Heart right ventricle (tissue), 16 donors: ENCODE measurements around the gene CEP55. TPM values are rescaled to one million over a fixed set of nuclear protein-coding genes. Genes with fewer than 3 reads are reported as not detected.

Experiments
- ATAC-seq, 8 donors: fragments of 200-7000 bp; cut with Tn5 transposase; one replicate each; pipeline ENCODE4 v1.9.1; 2020; ENCODE audit warnings: mild to moderate bottlenecking in 8 of 8, moderate library complexity in 8 of 8, moderate number of reproducible peaks in 1 of 8
- DNase-seq, 2 donors: peaks; one replicate each; pipeline ENCODE4 v3.0.0-alpha.2; 2020
- H3K27ac ChIP-seq, 10 donors: fragments of 200-600 bp; sonication (generic) in 2 of 10; one replicate each; pipeline versions ENCODE4 v1.5.0 to v1.8.0; 2020 to 2022; ENCODE audit warnings: mild to moderate bottlenecking in 3 of 10
- H3K27me3 ChIP-seq, 7 donors: fragments of 200-600 bp; one replicate each; pipeline ENCODE4 v1.8.0; 2021 to 2022; ENCODE audit warnings: mild to moderate bottlenecking in 2 of 7
- H3K36me3 ChIP-seq, 9 donors: fragments of 200-600 bp; sonication (generic) in 1 of 9; one replicate each; pipeline versions ENCODE4 v1.5.0 to v1.8.0; 2020 to 2022; ENCODE audit warnings: mild to moderate bottlenecking in 2 of 9
- H3K4me1 ChIP-seq, 9 donors: fragments of 200-600 bp; sonication (generic) in 1 of 9; one replicate each; pipeline versions ENCODE4 v1.5.0 to v1.8.0; 2020 to 2022; ENCODE audit warnings: mild to moderate bottlenecking in 4 of 9
- H3K4me3 ChIP-seq, 10 donors: fragments of 200-600 bp; sonication (generic) in 2 of 10; one replicate each; pipeline versions ENCODE4 v1.5.0 to v1.8.0; 2020 to 2022; ENCODE audit warnings: mild to moderate bottlenecking in 7 of 10, moderate library complexity in 2 of 10
- H3K9me3 ChIP-seq, 11 donors: fragments of 200-600 bp in 10 of 11; sonication (generic) in 2 of 11; one replicate each; pipeline versions ENCODE4 v1.5.0 to v1.8.0; 2013 to 2022; ENCODE audit warnings: mild to moderate bottlenecking in 2 of 11, control low read depth in 1 of 11, moderate library complexity in 1 of 11
- WGBS, 2 donors: extraction: QIAGEN DNeasy Blood & Tissue Kit; methylation state at CpG; one replicate each; pipeline ENCODE4 v1.1.7; 2013; ENCODE audit warnings: inconsistent platforms in 1 of 2; 5-methylcytosine and 5-hydroxymethylcytosine counted together
- intact Hi-C, 10 donors: fragments of 100-400 bp; cut with DNase I; formaldehyde crosslinking; loops; one replicate each; pipeline versions ENCODE4 v1.11.1 to v1.14.2; 2022
- polyA plus RNA-seq, 2 donors: library from polyadenylated mRNA; stranded (reverse); fragments of 200-250 nt; gene quantifications; one replicate each; pipeline ENCODE4 v1.2.3, GENCODE V29; 2013
- total RNA-seq, 10 donors: library from RNA; stranded (reverse); fragmentation: NEBNext Ultra II Directional in 3 of 10; extraction: Animal tissue kit (Norgen Biotek cat#: 25700) in 3 of 10; gene quantifications; one replicate each; pipeline versions ENCODE4 v1.2.1 to v1.2.4, GENCODE V29; 2021 to 2023
- TF ChIP-seq, protein P1 (sequence below), 9 donors: fragments of 200-600 bp; sonication (generic) in 2 of 9; IDR thresholded peaks; one replicate each; pipeline versions ENCODE4 v1.5.0 to v1.8.0; 2021 to 2022; ENCODE audit warnings: antibody characterized with exemption in 9 of 9, mild to moderate bottlenecking in 5 of 9, moderate library complexity in 1 of 9
- donor health status: Arrhythmogenic right ventricular cardiomyopathy.
- donor health status: ischemic (EF 13 %, LVEDD 7.1; RV severe dilation, severe dysfunction).
- donor health status: healthy with polysubstance abuse.
- donor health status: DM: no; HTN: yes; CAD: no.
- donor health status: DM: no; HTN: no; CAD: no.
- donor health status: ischemic (EF 25% LVEDD 6.9; RV normal size, moderate dysfunction).
- donor health status: ischemic (EF 25% LVEDD 5.7; RV mildly dilated, moderate dysfunction).
- donor health status: healthy.
- donor health status: DM: yes; HTN: yes; CAD: no.
- donor health status: Ischemic cardiomyopathy.
- donor health status: ischemic (EF 35%, LVEDD 5.7; RV mildly dilated, moderate dysfunction).
- donor health status: nonischemic (EF 11% LVEDD 7.7; RV severe dilation, severe dysfunction).
- donor health status: DM: yes; HTN: yes; CAD: no.
- donor health status: PGD.
- donor health status: ischemic (EF 29% LVEDD 5.4; RV normal size, mild dysfunction).
- donor health status: nonischemic (EF 23%, LVEDD 6.1; RV moderate dilation, normal function).

CEP55 gene
- total and polyA plus RNA-seq, 12 donors, result 0.13 to 4.4 (median 0.22) TPM; not detected in 3

DNA sequence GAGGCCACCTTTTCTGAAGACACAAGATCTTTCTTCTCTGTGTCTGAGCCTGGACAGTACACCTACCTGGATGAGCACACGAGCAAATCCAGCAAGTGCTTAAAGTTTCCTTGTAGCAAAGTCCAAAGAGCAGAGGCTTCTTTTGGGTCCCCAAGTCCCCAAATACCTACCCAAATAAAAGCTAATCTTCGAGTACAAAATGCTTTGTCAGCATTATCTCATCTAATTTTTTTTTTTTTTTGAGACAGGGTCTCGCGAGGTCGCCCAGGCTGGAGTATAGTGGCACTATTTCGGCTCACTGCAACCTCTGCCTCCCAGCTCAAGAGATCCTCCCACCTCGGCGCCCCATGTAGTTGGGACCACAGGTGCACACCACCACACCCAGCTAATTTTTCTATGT, 38.9 kb upstream of the CEP55 start:
- Histone ChIP-seq H3K36me3 (peaks cover 0 to 38% (median 6%) of the 10 kb centered on the region in 9 donors), H3K4me1 (peaks cover 4 to 48% (median 17%) of the 10 kb centered on the region in 9 donors), H3K9me3 (no peaks in the 10 kb centered on the region), H3K27me3 (no peaks in the 10 kb centered on the region), H3K27ac (peak overlapping the region in 1 of 10 donors; percentile 77), H3K4me3 (no peak overlapping the region)
- TF ChIP-seq, protein P1, sequence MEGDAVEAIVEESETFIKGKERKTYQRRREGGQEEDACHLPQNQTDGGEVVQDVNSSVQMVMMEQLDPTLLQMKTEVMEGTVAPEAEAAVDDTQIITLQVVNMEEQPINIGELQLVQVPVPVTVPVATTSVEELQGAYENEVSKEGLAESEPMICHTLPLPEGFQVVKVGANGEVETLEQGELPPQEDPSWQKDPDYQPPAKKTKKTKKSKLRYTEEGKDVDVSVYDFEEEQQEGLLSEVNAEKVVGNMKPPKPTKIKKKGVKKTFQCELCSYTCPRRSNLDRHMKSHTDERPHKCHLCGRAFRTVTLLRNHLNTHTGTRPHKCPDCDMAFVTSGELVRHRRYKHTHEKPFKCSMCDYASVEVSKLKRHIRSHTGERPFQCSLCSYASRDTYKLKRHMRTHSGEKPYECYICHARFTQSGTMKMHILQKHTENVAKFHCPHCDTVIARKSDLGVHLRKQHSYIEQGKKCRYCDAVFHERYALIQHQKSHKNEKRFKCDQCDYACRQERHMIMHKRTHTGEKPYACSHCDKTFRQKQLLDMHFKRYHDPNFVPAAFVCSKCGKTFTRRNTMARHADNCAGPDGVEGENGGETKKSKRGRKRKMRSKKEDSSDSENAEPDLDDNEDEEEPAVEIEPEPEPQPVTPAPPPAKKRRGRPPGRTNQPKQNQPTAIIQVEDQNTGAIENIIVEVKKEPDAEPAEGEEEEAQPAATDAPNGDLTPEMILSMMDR (IDR thresholded peaks at IDR 0.05), result no peak
- ATAC-seq (no peak), DNase-seq (no peak)
- 88 to 92% methylated on average over 8 of the region's 8 CpGs for whole genome bisulfite sequencing, 2 donors
- intact Hi-C loops, result no loop called here

DNA sequence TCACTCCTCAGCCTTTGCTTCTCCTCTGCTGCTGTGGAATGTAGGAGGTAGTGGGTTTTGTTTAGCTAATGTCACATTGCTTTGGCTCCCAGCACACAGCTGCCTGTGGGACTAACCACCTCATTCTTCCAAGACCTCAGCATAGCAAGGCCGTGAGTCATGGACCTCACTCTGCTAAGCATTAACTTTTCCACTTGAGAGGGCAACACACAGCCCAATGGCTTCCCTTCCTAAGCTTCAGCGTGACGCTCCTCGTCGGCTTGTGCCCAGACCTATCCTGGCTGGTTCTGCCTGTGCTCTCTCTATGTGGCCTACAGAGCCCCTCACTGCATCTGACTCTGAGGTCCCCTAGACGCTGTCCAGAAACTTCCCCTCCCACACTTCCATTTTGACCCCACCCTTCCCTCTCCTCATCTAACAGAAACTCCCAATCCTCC, 37.6 kb upstream of the CEP55 start:
- ATAC-seq, result peak; percentile 76 to 92 (median 86)
- peak overlapping the region in 9 of 10 donors; percentile 28 to 91 (median 69) for H3K27ac ChIP-seq
- H3K4me3 ChIP-seq, result no peak overlapping the region
- TF ChIP-seq, protein P1 (IDR thresholded peaks at IDR 0.05), result no peak
- WGBS, 2 donors, result 56 to 71% methylated on average over 6 of the region's 6 CpGs
- peaks cover 7 to 61% (median 20%) of the 10 kb centered on the region in 9 donors for H3K4me1 ChIP-seq
- intact Hi-C loops, result no loop called here
- H3K27me3 ChIP-seq, result no peaks in the 10 kb centered on the region
- peak; percentile 27 to 59 for DNase-seq
- no peaks in the 10 kb centered on the region for H3K9me3 ChIP-seq
- H3K36me3 ChIP-seq, result peaks cover 0 to 36% (median 6%) of the 10 kb centered on the region in 9 donors

DNA sequence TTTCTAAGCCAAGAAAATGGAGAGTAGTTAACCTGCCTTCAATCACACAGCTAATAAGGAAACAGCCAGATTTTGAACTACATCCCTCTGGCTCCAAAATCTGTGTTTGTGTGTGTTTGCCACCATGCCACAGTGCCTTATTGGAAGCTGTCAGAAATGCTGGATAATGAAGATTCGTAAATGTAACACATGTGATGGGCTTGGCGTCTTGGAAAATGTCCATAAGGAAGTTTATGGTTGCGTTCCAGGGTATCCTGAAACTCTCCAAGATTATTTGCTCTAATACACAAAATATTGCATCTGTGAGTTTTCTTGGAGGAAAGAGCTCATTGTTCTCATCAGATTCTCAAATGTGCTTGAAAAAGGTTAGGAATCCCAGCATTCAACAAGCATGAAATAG, 36.9 kb upstream of the CEP55 start:
- intact Hi-C loops, result no loop called here
- TF ChIP-seq, protein P1 (IDR thresholded peaks at IDR 0.05), result no peak
- DNase-seq (no peak), ATAC-seq (no peak)
- Histone ChIP-seq H3K36me3 (peaks cover 0 to 30% (median 6%) of the 10 kb centered on the region in 9 donors), H3K27ac (peak overlapping the region in 8 of 10 donors; percentile 36 to 91 (median 70)), H3K27me3 (no peaks in the 10 kb centered on the region), H3K4me3 (no peak overlapping the region), H3K4me1 (peaks cover 7 to 67% (median 26%) of the 10 kb centered on the region in 9 donors), H3K9me3 (no peaks in the 10 kb centered on the region)
- 52 to 82% methylated on average over 3 of the region's 3 CpGs for WGBS, 2 donors

DNA sequence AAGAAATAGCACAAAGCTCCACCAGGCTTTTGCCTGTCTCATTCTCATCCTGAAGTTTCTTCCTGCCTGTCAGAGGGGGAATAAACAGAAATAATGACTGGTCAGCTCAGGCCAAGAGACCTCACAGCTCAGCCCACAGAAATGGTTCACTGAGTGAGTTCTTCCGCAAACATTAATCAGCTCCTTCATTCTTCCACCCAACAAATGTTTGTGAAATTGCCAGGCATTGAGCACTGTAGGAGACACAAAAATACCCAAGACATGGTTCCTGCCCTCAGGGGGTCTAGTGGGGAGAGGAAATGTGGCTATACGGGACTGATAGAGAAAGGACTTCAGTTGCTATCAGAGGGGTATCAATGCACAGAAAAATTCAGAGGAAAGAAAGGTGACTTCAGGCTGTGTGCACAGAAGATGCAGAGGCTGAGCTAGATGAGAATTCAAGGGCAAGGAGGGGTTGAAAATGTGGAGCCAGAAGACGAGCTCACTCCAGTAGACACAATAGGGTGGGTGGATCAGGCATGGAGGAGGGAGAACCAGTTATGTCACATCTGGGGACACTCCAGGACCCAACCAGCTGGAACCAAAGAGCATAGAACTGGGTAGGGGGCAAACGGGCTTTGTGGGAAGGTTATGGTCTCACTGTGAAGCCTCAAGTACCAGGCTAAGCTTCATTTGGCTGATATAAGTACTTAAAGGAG, 35.2 kb upstream of the CEP55 start:
- intact Hi-C loops, result no loop called here
- 65 to 72% methylated on average over 4 of the region's 4 CpGs for WGBS, 2 donors
- DNase-seq, result no peak
- no peak for ATAC-seq
- H3K36me3 ChIP-seq, result peaks cover 0 to 14% (median 1%) of the 10 kb centered on the region in 9 donors
- peaks cover 13 to 85% (median 43%) of the 10 kb centered on the region in 9 donors for H3K4me1 ChIP-seq
- H3K27me3 ChIP-seq, result no peaks in the 10 kb centered on the region
- H3K4me3 ChIP-seq, result no peak overlapping the region
- TF ChIP-seq, protein P1 (IDR thresholded peaks at IDR 0.05), result no peak
- H3K9me3 ChIP-seq, result no peaks in the 10 kb centered on the region
- H3K27ac ChIP-seq, result peak overlapping the region in 6 of 10 donors; percentile 22 to 91 (median 49)
